Measurements from ENCODE around the gene PML. TPM values are rescaled to one million over a fixed set of nuclear protein-coding genes. Genes with fewer than 3 reads are reported as not detected.

The PML gene
- total RNA-seq, 1 experiment from 2014 or later: 67.2 TPM

- no peak overlapping the region for H3K4me3 ChIP-seq
- POLR2A ChIA-PET (ENCODE audit: unreplicated experiment): interaction anchor here (0.5 kb wide), 1 partner anchor 345 kb away, joined by 13 read pairs; no protein-coding TSS in a partner anchor
- no peak overlapping the region for H3K27ac ChIP-seq
- H2AFZ ChIP-seq: no peak overlapping the region
- H3K27me3 ChIP-seq (ENCODE audit: insufficient read depth, low read depth): no peaks in the 10 kb centered on the region
- no peaks in the 10 kb centered on the region for H3K9me2 ChIP-seq (ENCODE audit: insufficient read depth)
- no TSS peak for BruUV-seq (replicated peaks)
- H3K36me3 ChIP-seq (ENCODE audit: low read depth): no peaks in the 10 kb centered on the region
- no peaks in the 10 kb centered on the region for H3K9me3 ChIP-seq (ENCODE audit: insufficient read depth, low read depth)
- H3K4me1 ChIP-seq (replicated peaks; ENCODE audit: insufficient read depth): peaks cover 7% of the 10 kb centered on the region; the same call in 1 of the 2 replicates
- H3F3A ChIP-seq (ENCODE audit: insufficient read depth, low read depth): no peaks in the 10 kb centered on the region
- CTCF ChIA-PET: interaction anchor here (1.1 kb wide), 1 partner anchor 67 kb away, joined by 16 read pairs; no protein-coding TSS in a partner anchor
- intact Hi-C loops (cut with micrococcal nuclease; ENCODE audit: unreplicated experiment): no loop called here
- TF ChIP-seq CTCF (conservative IDR thresholded peaks at IDR 0.05): no peak
- no peak for TF ChIP-seq EZH2 (IDR thresholded peaks at IDR 0.05; ENCODE audit: low read depth)
- no peak for DNase-seq
- H3K4me2 ChIP-seq: no peak overlapping the region
- no peaks in the 10 kb centered on the region for H4K20me1 ChIP-seq (ENCODE audit: insufficient read depth)
- H3K79me2 ChIP-seq (ENCODE audit: low read depth): no peaks in the 10 kb centered on the region
Observed at GRCh38 chr15:74040109-74040850, 45.8 kb downstream of the PML start.

- no peaks in the 10 kb centered on the region for H3K36me3 ChIP-seq (ENCODE audit: low read depth)
- H4K20me1 ChIP-seq (ENCODE audit: insufficient read depth): no peaks in the 10 kb centered on the region
- ChIA-PET POLR2A (ENCODE audit: unreplicated experiment) (no interaction called here), CTCF (no interaction called here)
- no peaks in the 10 kb centered on the region for H3K9me2 ChIP-seq (ENCODE audit: insufficient read depth)
- no peak overlapping the region for H3K4me3 ChIP-seq
- no peak overlapping the region for H2AFZ ChIP-seq
- no peaks in the 10 kb centered on the region for H3F3A ChIP-seq (ENCODE audit: insufficient read depth, low read depth)
- H3K27ac ChIP-seq: no peak overlapping the region
- DNase-seq: no peak
- peaks cover 7% of the 10 kb centered on the region; the same call in 1 of the 2 replicates for H3K4me1 ChIP-seq (replicated peaks; ENCODE audit: insufficient read depth)
- no peak overlapping the region for H3K4me2 ChIP-seq
- no peaks in the 10 kb centered on the region for H3K79me2 ChIP-seq (ENCODE audit: low read depth)
- no TSS peak for BruUV-seq (replicated peaks)
- H3K9me3 ChIP-seq (ENCODE audit: insufficient read depth, low read depth): no peaks in the 10 kb centered on the region
- no peaks in the 10 kb centered on the region for H3K27me3 ChIP-seq (ENCODE audit: insufficient read depth, low read depth)
- intact Hi-C loops (cut with micrococcal nuclease; ENCODE audit: unreplicated experiment): no loop called here
- no peak for TF ChIP-seq EZH2 (IDR thresholded peaks at IDR 0.05; ENCODE audit: low read depth)
- no peak for TF ChIP-seq CTCF (conservative IDR thresholded peaks at IDR 0.05)
Observed at GRCh38 chr15:74041311-74041756, 46.8 kb downstream of the PML start.

- no peaks in the 10 kb centered on the region for H3K79me2 ChIP-seq (ENCODE audit: low read depth)
- no peak overlapping the region for H2AFZ ChIP-seq
- H4K20me1 ChIP-seq (ENCODE audit: insufficient read depth): no peaks in the 10 kb centered on the region
- H3K9me2 ChIP-seq (ENCODE audit: insufficient read depth): no peaks in the 10 kb centered on the region
- no peak overlapping the region for H3K4me3 ChIP-seq
- H3K9me3 ChIP-seq (ENCODE audit: insufficient read depth, low read depth): no peaks in the 10 kb centered on the region
- no TSS peak for BruUV-seq (replicated peaks)
- ChIA-PET POLR2A (ENCODE audit: unreplicated experiment) (no interaction called here), CTCF (no interaction called here)
- H3K27me3 ChIP-seq (ENCODE audit: insufficient read depth, low read depth): no peaks in the 10 kb centered on the region
- no peak overlapping the region for H3K4me2 ChIP-seq
- TF ChIP-seq CTCF (conservative IDR thresholded peaks at IDR 0.05): no peak
- TF ChIP-seq EZH2 (IDR thresholded peaks at IDR 0.05; ENCODE audit: low read depth): no peak
- DNase-seq: no peak
- H3K27ac ChIP-seq: no peak overlapping the region
- no peaks in the 10 kb centered on the region for H3F3A ChIP-seq (ENCODE audit: insufficient read depth, low read depth)
- intact Hi-C loops (cut with micrococcal nuclease; ENCODE audit: unreplicated experiment): no loop called here
- peaks cover 7% of the 10 kb centered on the region; the same call in 1 of the 2 replicates for H3K4me1 ChIP-seq (replicated peaks; ENCODE audit: insufficient read depth)
- no peaks in the 10 kb centered on the region for H3K36me3 ChIP-seq (ENCODE audit: low read depth)
Observed at GRCh38 chr15:74041777-74042435, 47.4 kb downstream of the PML start.

Measured in PC-9 (cell line).